Lower leg skin (tissue), 3 donors: ENCODE results near the gene ITGAD.

Experiments used
- CTCF ChIP-seq, 3 donors: fragments of 450-650 bp; IDR thresholded peaks; one replicate each; pipeline ENCODE4 v1.5.1; 2016; ENCODE audit warnings: antibody characterized with exemption in 3 of 3, mild to moderate bottlenecking in 3 of 3, moderate library complexity in 2 of 3
- POLR2A ChIP-seq, 2 donors: fragments of 450-650 bp; IDR thresholded peaks; one replicate each; pipeline ENCODE4 v1.6.1; 2016 to 2017; ENCODE audit warnings: antibody characterized with exemption in 2 of 2, mild to moderate bottlenecking in 1 of 2, moderate library complexity in 1 of 2

- no peak for TF ChIP-seq CTCF (IDR thresholded peaks at IDR 0.05)
- TF ChIP-seq POLR2A (IDR thresholded peaks at IDR 0.05), result no peak
Observed at GRCh38 chr16:31417916-31418315, 24.8 kb downstream of the ITGAD start.
